HepG2 (cell line): ENCODE data around the gene ZNF780B. TPM values are rescaled to one million over a fixed set of nuclear protein-coding genes. Genes with fewer than 3 reads are reported as not detected.

Experiments
- AGO1 ChIP-seq: fragments of 200-400 bp; formaldehyde crosslinking; IDR thresholded peaks from 2 replicates; pipeline ENCODE4 v1.6.1; 2017; ENCODE audit warnings: mild to moderate bottlenecking, low read depth, low read length, moderate library complexity; ENCODE audit not compliant: poor library complexity, severe bottlenecking
- BORCS8-MEF2B ChIP-seq: sonication (generic); formaldehyde crosslinking; IDR thresholded peaks from 2 replicates; pipeline ENCODE4 v1.8.0; 2022; ENCODE audit warnings: mild to moderate bottlenecking, missing genetic modification reagents
- FOXP4 ChIP-seq: sonication (generic); formaldehyde crosslinking; IDR thresholded peaks from 2 replicates; pipeline ENCODE4 v1.4.0; 2020; ENCODE audit warnings: missing genetic modification reagents
- GABPB1 ChIP-seq: IDR thresholded peaks from 2 replicates; pipeline ENCODE4 v1.6.1; 2016; ENCODE audit warnings: mild to moderate bottlenecking, missing genetic modification reagents, moderate library complexity, missing compliant biosample characterization
- GFI1 ChIP-seq: sonication (generic); formaldehyde crosslinking; IDR thresholded peaks from 2 replicates; pipeline ENCODE4 v1.5.0; 2020; ENCODE audit warnings: missing genetic modification reagents, mild to moderate bottlenecking, borderline replicate concordance
- MAFG ChIP-seq: sonication (generic); formaldehyde crosslinking; IDR thresholded peaks from 2 replicates; pipeline ENCODE4 v1.5.1; 2020; ENCODE audit warnings: mild to moderate bottlenecking, missing genetic modification reagents
- PAX8 ChIP-seq: sonication (generic); formaldehyde crosslinking; IDR thresholded peaks from 2 replicates; pipeline ENCODE4 v1.8.0; 2022; ENCODE audit warnings: mild to moderate bottlenecking, missing genetic modification reagents, borderline replicate concordance
- SKI ChIP-seq: fragments of 450-650 bp; IDR thresholded peaks from one replicate; pipeline ENCODE4 v1.6.1; 2018; ENCODE audit warnings: mild to moderate bottlenecking; ENCODE audit not compliant: partially characterized antibody
- SNRNP70 ChIP-seq: fragments of 200-400 bp; formaldehyde crosslinking; IDR thresholded peaks from 2 replicates; pipeline ENCODE4 v1.6.1; 2017; ENCODE audit warnings: mild to moderate bottlenecking, low read depth, low read length, moderate library complexity
- SUZ12 ChIP-seq: fragments of 150-350 bp; IDR thresholded peaks from 2 replicates; pipeline ENCODE4 v1.6.1; 2014; ENCODE audit warnings: low read depth, low read length
- THAP8 ChIP-seq: sonication (generic); formaldehyde crosslinking; IDR thresholded peaks from 2 replicates; pipeline ENCODE4 v1.5.1; 2020; ENCODE audit warnings: missing genetic modification reagents, mild to moderate bottlenecking, borderline replicate concordance
- ZFP36L1 ChIP-seq: sonication (generic); formaldehyde crosslinking; IDR thresholded peaks from 2 replicates; pipeline ENCODE4 v1.8.0; 2022; ENCODE audit warnings: mild to moderate bottlenecking, missing genetic modification reagents, moderate library complexity
- ZHX2 ChIP-seq, 2 experiments: sonication (generic) in 1 of 2; formaldehyde crosslinking in 1 of 2; IDR thresholded peaks; 2 replicates each; pipeline versions ENCODE4 v1.6.1 to v1.9.0; 2014 to 2022; ENCODE audit warnings: antibody characterized with exemption in 1 of 2, borderline replicate concordance in 1 of 2, inconsistent platforms in 1 of 2, low read depth in 1 of 2, missing genetic modification reagents in 1 of 2
- ZNF234 ChIP-seq: sonication (generic); formaldehyde crosslinking; conservative IDR thresholded peaks from 2 replicates; pipeline ENCODE4 v1.5.1; 2020; ENCODE audit warnings: mild to moderate bottlenecking, missing genetic modification reagents
- ZNF354B ChIP-seq: sonication (generic); formaldehyde crosslinking; IDR thresholded peaks from 2 replicates; pipeline ENCODE4 v1.8.0; 2022; ENCODE audit warnings: mild to moderate bottlenecking, missing genetic modification reagents
- ZNF431 ChIP-seq: sonication (generic); formaldehyde crosslinking; IDR thresholded peaks from 2 replicates; pipeline ENCODE4 v1.9.0; 2022; ENCODE audit warnings: missing genetic modification reagents, low read depth, mild to moderate bottlenecking, borderline replicate concordance
- ZNF670 ChIP-seq: sonication (generic); formaldehyde crosslinking; IDR thresholded peaks from 2 replicates; pipeline ENCODE4 v1.8.0; 2022; ENCODE audit warnings: mild to moderate bottlenecking, missing genetic modification reagents, borderline replicate concordance
- polyA plus RNA-seq, 8 experiments: library from polyadenylated mRNA; depleted of rRNA in 3 of 8; stranded (reverse) in 7 of 8; unstranded in 1 of 8; fragments of >200 nt; fragmentation: Illumina TruSeq in 4 of 8; extraction: Trizol in 4 of 8; gene quantifications; 2 replicates each; pipeline versions ENCODE4 v1.2.1 to v1.2.3, GENCODE V29; 2011 to 2016; ENCODE audit warnings: low read depth in 4 of 8, missing spikeins in 1 of 8, mixed read lengths in 1 of 8; ENCODE audit not compliant: insufficient read depth in 1 of 8
- total RNA-seq, 5 experiments: library from RNA; depleted of rRNA; stranded (reverse); fragments of >200 nt; fragmentation: Illumina TruSeq; extraction: Trizol; gene quantifications; 2 replicates each; pipeline ENCODE4 v1.2.3, GENCODE V29; 2016; ENCODE audit warnings: low read depth in 1 of 5

The ZNF780B gene
- total and polyA plus RNA-seq, 2 of the 13 experiments (the other 11 are each of a cell fraction or from before 2014, with no cell fraction given): 6.6 to 21.9 TPM

- TF ChIP-seq GFI1 (CRISPR knock-in tag) (0 out of 2 replicates have a peak, but pooled peaks have one; percentile 61), AGO1 (peak; percentile 35), GABPB1 (CRISPR knock-in tag) (peak; percentile 97), PAX8 (no peak), THAP8 (CRISPR knock-in tag) (no peak), ZNF670 (CRISPR knock-in tag) (peak; percentile 64; the same call in 1 of the 2 replicates), ZHX2 (IDR thresholded peaks at IDR 0.05; ENCODE audit: low read depth) (peak; percentile 93), ZHX2 (CRISPR knock-in tag; IDR thresholded peaks at IDR 0.05; ENCODE audit: borderline replicate concordance) (no peak), ZNF354B (no peak), ZNF234 (no peak), SNRNP70 (no peak), ZNF431 (CRISPR knock-in tag) (0 out of 2 replicates have a peak, but pooled peaks have one; percentile 79), SUZ12 (peak; percentile 56; the same call in 1 of the 2 replicates), BORCS8-MEF2B (peak; percentile 68; the same call in 1 of the 2 replicates), ZFP36L1 (CRISPR knock-in tag) (no peak), SKI (no peak), FOXP4 (CRISPR knock-in tag) (peak; percentile 53; the same call in 1 of the 2 replicates), MAFG (no peak)
Measured at GRCh38 chr19:40090241-40091204, 34.5 kb upstream of the ZNF780B start, which contains the start of gene ZNF780A (continued).
